NB4 (cell line): ENCODE data around the gene ANKRD28.

Experiments used
- CTCF ChIP-seq: IDR thresholded peaks from one replicate; pipeline ENCODE4 v1.5.1; 2012; ENCODE audit warnings: low read depth, low read length
- POLR2A ChIP-seq: IDR thresholded peaks from 2 replicates; pipeline ENCODE4 v1.6.1; 2011; ENCODE audit warnings: mild to moderate bottlenecking; ENCODE audit not compliant: insufficient read length; ENCODE audit errors: extremely low read depth

- TF ChIP-seq CTCF (no peak), POLR2A (no peak)
These were observed 121.5 kb downstream of the ANKRD28 start for GRCh38 chr3:15676259-15676658.
